Fibroblast of peridontal ligament (primary cell): ENCODE results near the gene PRKCQ.
"Not testable (repeated sequence)": the region's sequence is repeated elsewhere in the genome, so short reads cannot be mapped to it uniquely, and the experiment has no call there.

ENCODE experiments used
- DNase-seq: peaks from one replicate; pipeline ENCODE4 v3.0.0-alpha.2; 2010; ENCODE audit errors: extremely low read depth

The PRKCQ gene

DNA sequence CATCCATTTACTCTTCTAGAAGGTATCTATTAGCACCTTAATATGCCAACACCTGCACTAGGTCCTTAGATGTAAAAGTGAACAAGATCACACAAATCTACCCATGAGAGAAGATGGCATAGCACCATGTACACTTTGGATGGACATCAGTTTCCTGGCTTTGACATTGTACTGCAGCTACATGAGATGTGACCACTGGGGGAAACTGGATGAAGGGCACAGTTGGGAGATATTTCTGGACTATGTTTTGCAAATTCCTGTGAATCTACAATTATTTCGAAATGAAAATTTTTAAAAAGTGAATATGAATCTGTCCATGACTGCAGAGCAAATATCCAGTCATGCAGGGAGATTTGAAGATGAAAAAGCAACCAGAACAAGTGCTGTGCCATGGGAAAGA, 124.5 kb downstream of the PRKCQ start:
- no peak for DNase-seq

DNA sequence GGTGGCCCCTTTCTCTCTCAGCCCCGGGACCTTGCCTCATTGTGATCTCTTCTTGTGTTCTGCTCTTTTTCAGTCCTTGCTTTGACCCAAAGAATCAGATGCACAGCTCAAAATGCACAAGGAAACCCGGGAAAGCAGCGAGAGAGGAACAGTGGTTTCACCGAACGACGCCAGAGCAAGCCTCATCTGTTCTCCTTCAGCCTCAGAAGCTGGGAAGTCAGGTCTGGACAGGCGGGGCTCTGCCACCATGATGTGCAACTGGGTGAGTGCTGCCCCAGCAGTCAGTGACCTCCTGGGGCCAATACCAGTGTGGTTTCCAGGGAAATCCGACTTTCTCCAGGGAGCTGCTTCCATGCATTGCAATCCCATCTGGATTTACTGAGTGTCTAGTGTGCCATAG, 133.4 kb downstream of the PRKCQ start:
- no peak for DNase-seq

GRCh38 chr10:6445671-6446316, 134.3 kb downstream of the PRKCQ start:
- peak; percentile 10 for DNase-seq

- DNase-seq = not testable (repeated sequence)
These were observed 140.2 kb downstream of the PRKCQ start for GRCh38 chr10:6439875-6440274.

DNA sequence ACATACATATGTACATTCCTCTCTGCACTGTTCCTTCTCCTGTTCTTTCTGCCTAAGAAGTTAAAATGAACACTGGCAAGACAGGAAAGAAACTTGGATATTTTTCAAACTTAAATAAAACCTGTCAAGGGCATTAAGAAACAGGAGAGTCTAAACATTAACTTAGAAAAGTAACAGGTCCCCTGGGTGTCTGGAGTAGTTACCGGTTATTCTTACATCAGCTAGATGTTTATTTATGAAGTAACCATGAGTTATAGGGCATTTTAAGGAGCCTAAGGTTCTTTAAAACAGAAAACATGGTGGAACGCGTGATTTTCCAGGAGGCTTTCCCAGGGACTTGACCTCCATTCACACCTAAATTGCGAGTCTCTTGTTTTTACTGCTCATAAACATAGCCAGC, 148.2 kb downstream of the PRKCQ start:
- no peak for DNase-seq

GRCh38 chr10:6431186-6431585, 148.9 kb downstream of the PRKCQ start:
- DNase-seq = no peak

GRCh38 chr10:6430423-6430980, 149.6 kb downstream of the PRKCQ start:
- no peak for DNase-seq

DNA sequence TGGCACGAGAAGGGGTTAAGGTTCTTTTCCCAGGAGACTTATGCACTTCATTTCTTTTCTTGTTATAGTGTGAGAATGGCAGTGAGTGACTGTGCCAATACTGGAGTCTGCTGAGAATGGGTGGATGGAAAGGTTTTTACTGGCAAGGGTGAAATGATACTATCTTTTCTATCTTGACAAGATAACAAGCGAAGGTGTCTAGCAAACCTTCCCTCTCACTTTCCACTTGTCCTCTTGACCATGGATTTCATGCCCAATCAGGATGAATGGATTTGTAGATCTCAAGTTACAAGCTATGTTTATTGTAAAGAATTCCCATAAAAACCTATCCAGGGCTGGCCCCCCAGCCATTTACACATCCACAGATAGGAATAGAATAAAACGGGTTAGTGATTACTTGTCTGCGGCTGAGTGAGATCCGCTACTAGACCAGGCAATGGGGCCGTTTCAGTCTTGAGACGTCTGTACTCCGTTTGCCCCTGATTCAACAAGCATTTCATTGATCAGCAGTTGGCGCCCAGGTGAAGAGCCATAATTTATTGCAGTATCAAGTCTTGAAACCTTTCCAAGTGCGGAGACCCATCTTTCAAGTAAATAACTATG, 152.6 kb downstream of the PRKCQ start:
- DNase-seq = no peak

DNA sequence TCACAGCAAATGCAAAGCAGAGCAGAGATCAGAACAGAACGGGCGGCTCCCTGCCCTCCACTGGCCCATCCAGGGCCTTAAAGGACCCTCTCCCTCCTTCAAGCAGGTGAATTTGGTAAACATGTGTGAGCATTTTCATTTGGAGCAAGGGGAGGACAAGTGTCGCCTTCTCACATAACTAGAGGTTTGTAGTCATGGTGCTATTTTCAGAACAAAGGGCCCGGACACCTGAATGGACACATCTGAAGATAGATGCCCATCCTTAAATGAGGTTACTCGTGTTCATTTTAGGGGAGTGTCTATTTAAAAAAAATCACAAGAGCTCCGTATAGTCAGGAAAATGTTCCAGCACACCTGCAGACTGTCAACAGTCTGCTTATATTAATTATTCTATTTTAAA, 153.8 kb downstream of the PRKCQ start:
- DNase-seq = no peak

DNA sequence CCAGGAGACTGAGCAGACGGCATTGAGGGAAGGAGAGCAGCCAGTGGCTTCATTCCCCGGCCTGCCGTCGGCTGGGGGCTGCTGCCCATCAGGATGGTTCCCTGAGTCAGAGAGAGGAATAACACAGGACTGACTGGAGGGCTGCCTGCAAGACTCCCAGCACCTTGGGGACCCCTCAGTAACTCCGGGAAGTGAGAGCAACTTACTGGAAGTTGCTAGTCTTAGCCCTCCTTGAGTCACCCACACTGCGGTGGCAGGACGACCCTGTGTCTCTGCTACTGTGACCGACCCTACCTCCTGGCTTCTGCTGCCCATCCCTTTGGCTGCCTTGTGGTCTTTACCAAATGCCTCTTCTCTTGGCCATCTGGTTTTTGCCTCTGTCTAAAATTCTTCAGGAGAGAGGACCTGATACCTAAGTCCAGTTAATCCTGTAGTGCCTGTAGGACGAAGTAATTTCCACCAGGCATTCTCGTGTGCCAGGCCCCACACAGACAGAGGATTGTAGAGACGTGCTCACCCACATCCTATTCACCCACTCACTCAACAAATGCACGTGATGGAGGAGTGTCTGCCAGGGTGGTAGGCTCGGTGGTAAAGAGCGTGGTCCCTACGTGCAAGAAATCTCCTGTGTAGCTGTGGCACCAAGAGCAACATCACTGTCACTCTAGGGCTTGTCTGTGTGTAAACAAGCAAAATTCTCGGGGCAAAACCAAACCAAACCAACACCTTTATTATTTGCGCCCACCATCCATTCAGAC, 156.5 kb downstream of the PRKCQ start:
- no peak for DNase-seq

GRCh38 chr10:6423004-6423403, 157.1 kb downstream of the PRKCQ start:
- DNase-seq = no peak

- no peak for DNase-seq
These were observed 161.4 kb downstream of the PRKCQ start for GRCh38 chr10:6418613-6419216.

DNA sequence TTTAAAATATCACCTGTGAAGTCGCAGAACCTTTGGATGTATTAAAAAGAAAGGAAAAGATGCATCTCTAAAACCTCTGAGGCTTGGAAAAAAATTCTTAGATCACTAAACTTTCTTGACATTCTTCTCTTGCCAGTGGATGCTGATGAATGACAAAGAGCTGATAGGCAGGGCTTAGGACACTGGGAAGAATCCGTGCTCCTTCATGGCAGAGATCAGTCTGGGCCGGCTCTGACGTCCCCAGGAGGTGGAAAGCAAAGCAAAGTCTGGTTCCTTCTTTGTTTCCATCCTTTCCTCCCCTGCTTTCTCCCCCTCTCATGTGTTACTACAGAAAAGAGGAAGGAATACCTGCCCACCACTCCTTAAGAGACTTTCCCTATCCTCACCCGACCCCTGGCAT, 161.9 kb downstream of the PRKCQ start:
- no peak for DNase-seq

DNA sequence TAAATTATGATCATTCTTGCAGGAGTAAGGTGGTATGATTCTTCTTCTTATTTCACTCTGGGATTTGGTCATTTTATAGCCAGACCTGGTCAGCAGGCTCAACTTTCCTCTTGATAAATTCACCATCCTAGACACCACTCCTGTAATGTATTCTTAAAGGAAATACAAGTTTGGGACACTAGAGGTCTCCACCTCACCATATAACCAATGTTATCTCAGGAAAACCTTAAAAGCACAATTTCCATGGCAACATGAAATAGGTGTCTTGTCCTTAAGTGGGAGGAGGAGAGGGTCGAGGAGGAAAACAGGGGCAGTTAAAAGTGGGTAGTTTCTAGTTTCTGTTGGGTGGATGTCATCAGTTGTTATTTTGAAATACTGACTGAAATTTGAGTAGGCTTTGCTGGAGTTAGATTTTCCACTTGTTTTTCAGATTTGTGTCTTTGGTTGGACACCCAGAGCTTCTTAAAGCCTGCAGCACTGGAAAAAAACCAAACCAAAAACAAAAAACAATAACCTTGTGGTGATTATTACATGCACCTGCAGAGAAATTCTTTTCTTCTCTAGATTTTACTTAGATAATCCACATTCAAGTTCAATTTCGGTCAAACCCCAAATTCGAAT, 163.1 kb downstream of the PRKCQ start:
- peak; percentile 67 for DNase-seq

- DNase-seq = no peak
These were observed 168.6 kb downstream of the PRKCQ start for GRCh38 chr10:6411436-6411835.

- DNase-seq = no peak
These were observed 169.2 kb downstream of the PRKCQ start for GRCh38 chr10:6410830-6411229.

- DNase-seq = peak; percentile 64
These were observed 170.0 kb downstream of the PRKCQ start for GRCh38 chr10:6409971-6410643.

- DNase-seq = no peak
These were observed 171.3 kb downstream of the PRKCQ start for GRCh38 chr10:6408799-6409198.

GRCh38 chr10:6407034-6407721, 172.9 kb downstream of the PRKCQ start:
- DNase-seq = no peak

DNA sequence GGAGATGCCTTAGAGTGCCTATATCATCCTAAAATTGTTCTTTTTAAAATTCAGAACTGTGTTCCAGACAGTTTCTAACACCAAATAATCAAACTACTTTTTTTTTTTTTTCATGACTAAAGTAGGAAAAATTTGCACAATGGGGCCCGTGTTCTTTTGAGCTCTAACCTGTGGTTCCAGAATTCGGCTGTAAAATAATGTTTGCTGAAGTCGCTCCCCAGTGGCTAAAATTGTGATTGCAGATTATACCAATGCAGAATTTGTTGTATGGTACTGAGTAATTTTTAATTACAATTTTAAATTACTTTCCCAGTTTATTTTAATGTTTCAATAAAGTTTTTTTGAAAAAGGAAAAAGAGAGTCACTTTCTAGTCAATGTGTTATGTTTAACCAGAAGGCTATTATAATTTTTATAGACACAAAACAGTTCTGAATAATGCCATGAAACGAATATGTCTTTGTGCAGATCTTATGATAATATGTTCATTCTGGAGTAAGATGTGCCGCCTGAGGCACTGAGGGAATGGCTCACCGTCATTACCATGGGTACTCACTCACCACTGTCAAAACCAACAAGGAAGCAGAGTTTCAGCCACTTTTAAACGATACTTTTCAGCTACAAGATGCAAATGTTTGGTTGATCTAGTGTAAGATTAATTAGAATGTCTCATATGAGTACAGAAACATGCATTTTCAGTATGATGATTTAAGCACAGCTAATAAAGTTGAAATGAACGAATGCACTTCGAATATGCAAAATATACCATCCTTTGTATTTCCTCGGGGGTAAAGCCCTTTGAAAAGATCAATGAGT, 173.6 kb downstream of the PRKCQ start:
- DNase-seq = peak; percentile 29
